Activated CD8-positive, alpha-beta memory T cell treated with anti-CD3 and anti-CD28 coated beads for 4 hours (primary cell): ENCODE results near the gene UNC80.

Experiments used
- DNase-seq, 2 donors: peaks; one replicate each; pipeline ENCODE4 v3.0.0-alpha.2; 2020; ENCODE audit warnings: low read depth in 2 of 2

UNC80 gene

DNA sequence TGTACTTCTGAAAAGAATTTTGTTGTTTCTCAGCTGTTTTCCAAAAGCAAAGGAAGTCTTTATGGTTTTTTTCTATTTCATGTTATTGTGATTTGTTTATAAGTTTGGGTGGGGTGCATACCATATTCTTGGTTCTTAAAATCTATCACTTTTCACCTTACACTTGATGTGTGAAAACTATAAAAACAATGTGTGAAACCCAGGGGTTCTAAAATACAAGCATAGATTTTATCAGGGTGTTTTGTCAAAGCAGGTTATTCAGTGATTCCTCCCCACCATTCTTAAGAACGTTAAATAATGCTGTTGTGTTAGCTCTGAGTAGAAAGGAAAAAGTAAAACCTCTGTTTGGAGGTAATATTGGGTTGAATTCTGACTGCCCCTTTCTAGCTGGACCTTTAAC is 248.5 kb downstream of the UNC80 start:
- no peak for DNase-seq

- DNase-seq: no peak
Observed at GRCh38 chr2:210022824-210023223, 251.2 kb downstream of the UNC80 start.

DNA sequence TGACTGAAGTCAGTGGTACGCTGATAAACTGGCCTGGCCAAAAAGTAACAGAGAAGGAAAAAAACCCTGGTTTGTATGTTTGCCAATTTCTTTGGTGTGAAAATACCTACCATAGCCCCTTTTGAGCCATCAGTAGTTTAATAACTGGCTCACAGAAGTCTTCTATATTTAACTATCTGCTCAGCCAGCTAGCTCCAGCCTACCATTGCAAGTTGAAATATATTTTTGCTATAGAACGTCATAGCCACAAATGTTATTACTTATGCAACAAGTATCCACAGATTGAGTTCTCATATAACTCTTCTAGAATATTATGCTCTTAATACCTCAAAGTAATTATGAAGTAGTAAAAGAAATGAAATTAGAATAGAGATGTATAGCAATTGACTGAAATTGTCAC is 256.0 kb downstream of the UNC80 start:
- DNase-seq: no peak

GRCh38 chr2:210028178-210028577 is 256.5 kb downstream of the UNC80 start:
- no peak for DNase-seq

DNA sequence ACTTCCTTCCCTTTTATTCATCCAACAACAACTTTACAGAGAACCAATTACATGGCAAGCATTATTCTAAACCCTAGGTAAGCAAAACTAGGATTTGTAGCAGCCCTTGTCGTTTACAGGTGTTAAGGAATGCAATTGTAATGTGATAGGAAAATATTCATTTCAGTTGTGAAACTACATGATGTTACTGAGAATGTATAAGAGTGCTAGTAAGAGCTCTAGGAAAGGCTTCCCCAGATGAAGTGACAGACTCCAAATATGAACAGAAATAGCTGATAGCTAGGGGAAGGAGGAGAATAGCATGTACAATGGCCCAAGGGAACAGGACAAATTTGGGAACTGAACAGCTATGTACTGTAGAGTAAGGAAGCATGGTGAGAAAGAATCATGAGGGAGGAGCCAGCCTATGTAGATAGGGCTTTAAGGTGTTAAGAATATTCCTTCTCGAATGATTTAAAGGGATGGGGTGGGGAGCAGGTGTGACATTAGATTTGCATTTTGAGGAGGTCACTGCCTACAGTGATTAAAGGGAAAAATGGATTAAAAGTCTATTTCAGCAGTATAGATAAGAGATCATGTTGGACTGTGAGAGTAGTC is 262.6 kb downstream of the UNC80 start:
- DNase-seq: no peak

- DNase-seq: no peak
Observed at GRCh38 chr2:210035679-210036078, 264.0 kb downstream of the UNC80 start.

DNA sequence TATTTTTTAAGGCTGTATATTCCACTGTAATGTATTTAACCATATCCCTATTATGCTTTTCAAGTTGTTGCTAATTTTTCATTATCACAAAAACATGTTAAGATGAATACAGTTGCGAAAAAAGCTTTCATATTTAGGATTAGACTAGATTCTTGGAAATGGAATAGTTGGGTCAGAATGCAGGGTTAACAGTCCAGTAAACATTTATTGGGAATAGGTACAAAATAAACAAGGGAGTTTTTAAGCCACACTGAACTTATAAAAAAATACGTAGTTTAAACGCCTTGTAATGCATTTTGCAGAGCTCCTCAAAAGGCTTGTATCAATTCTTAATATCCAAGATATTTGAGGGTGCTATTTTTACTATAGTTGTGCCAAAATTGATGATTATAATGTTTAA is 266.4 kb downstream of the UNC80 start:
- no peak for DNase-seq

DNA sequence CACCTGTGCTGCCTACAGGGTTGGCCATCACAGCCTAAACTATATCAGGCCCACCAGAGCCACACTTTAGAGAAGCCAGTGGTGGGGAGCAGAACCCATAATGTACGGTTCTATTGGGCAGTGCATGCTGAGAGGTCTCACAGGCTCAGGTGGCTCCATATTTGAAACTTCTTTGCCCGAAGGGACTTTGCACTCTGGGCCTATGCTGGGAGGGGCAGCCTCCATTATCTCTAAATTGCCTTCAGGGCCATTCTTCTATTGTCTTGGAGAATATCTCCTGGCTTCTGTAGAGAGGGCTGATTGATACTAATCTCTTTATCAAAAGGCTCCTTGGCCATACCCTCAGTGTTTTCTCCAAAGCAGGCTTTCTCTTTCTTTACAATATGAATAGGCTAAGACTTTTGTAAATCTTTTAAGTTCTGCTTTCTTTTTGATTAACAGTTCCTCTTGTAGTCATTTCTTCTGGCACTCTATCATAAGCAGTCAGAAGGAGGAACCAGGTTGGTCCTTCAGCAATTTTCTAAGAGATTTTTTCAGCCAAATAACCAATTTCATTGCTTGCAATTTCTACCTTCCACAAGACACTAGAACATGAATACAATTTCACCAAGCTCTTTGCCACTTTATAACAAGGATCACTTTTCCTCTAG is 275.3 kb downstream of the UNC80 start:
- DNase-seq: no peak
